KMS-11 (cell line): ENCODE measurements around the gene SENP6.
A peak's percentile ranks its signal among the peaks of the same experiment; 100 is the strongest.

Experiments
- H2AFZ ChIP-seq: fragments of 200-600 bp; sonication (generic); 2 replicates; pipeline ENCODE4 v1.6.1; 2016; ENCODE audit warnings: antibody characterized with exemption, mixed run types, low read depth
- H3K27ac ChIP-seq: fragments of 200-600 bp; sonication (generic); 2 replicates; pipeline ENCODE4 v1.6.1; 2016; ENCODE audit warnings: mild to moderate bottlenecking, mixed run types
- H3K27me3 ChIP-seq: fragments of 200-600 bp; sonication (generic); 2 replicates; pipeline ENCODE4 v1.6.1; 2017; ENCODE audit warnings: mild to moderate bottlenecking, low read depth, mixed run types, moderate library complexity; ENCODE audit not compliant: insufficient read depth
- H3K36me3 ChIP-seq: fragments of 200-600 bp; sonication (generic); 2 replicates; pipeline ENCODE4 v1.6.1; 2017; ENCODE audit warnings: mild to moderate bottlenecking, mixed run types; ENCODE audit not compliant: insufficient read depth
- H3K4me1 ChIP-seq: fragments of 200-600 bp; sonication (generic); 2 replicates; pipeline ENCODE4 v1.6.1; 2016; ENCODE audit warnings: mild to moderate bottlenecking, low read depth, mixed run types; ENCODE audit not compliant: poor library complexity, severe bottlenecking
- H3K4me2 ChIP-seq: fragments of 200-600 bp; sonication (generic); 2 replicates; pipeline ENCODE4 v1.7.0; 2016; ENCODE audit warnings: mild to moderate bottlenecking, mixed run types
- H3K4me3 ChIP-seq: fragments of 200-600 bp; sonication (generic); IDR thresholded peaks from 2 replicates; pipeline ENCODE4 v1.6.1; 2017; ENCODE audit warnings: low read depth, low read length, mixed read lengths; ENCODE audit not compliant: insufficient read depth
- H3K79me2 ChIP-seq: fragments of 200-600 bp; sonication (generic); 2 replicates; pipeline ENCODE4 v1.6.1; 2016; ENCODE audit warnings: low read depth, mixed run types; ENCODE audit not compliant: insufficient read depth
- H3K9ac ChIP-seq: fragments of 200-600 bp; sonication (generic); 2 replicates; pipeline ENCODE4 v1.6.1; 2016; ENCODE audit warnings: mild to moderate bottlenecking, mixed run types
- H4K20me1 ChIP-seq: fragments of 200-600 bp; sonication (generic); 2 replicates; pipeline ENCODE4 v1.6.1; 2016; ENCODE audit warnings: mild to moderate bottlenecking, mixed run types; ENCODE audit not compliant: insufficient read depth
- TF ChIP-seq, protein P1 (sequence below): fragments of 200-600 bp; sonication (generic); conservative IDR thresholded peaks from 2 replicates; pipeline ENCODE4 v1.6.1; 2017; ENCODE audit warnings: low read depth, mild to moderate bottlenecking, antibody characterized with exemption, low read length, moderate library complexity, mixed read lengths

SENP6 gene, protein sequence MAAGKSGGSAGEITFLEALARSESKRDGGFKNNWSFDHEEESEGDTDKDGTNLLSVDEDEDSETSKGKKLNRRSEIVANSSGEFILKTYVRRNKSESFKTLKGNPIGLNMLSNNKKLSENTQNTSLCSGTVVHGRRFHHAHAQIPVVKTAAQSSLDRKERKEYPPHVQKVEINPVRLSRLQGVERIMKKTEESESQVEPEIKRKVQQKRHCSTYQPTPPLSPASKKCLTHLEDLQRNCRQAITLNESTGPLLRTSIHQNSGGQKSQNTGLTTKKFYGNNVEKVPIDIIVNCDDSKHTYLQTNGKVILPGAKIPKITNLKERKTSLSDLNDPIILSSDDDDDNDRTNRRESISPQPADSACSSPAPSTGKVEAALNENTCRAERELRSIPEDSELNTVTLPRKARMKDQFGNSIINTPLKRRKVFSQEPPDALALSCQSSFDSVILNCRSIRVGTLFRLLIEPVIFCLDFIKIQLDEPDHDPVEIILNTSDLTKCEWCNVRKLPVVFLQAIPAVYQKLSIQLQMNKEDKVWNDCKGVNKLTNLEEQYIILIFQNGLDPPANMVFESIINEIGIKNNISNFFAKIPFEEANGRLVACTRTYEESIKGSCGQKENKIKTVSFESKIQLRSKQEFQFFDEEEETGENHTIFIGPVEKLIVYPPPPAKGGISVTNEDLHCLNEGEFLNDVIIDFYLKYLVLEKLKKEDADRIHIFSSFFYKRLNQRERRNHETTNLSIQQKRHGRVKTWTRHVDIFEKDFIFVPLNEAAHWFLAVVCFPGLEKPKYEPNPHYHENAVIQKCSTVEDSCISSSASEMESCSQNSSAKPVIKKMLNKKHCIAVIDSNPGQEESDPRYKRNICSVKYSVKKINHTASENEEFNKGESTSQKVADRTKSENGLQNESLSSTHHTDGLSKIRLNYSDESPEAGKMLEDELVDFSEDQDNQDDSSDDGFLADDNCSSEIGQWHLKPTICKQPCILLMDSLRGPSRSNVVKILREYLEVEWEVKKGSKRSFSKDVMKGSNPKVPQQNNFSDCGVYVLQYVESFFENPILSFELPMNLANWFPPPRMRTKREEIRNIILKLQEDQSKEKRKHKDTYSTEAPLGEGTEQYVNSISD

DNA sequence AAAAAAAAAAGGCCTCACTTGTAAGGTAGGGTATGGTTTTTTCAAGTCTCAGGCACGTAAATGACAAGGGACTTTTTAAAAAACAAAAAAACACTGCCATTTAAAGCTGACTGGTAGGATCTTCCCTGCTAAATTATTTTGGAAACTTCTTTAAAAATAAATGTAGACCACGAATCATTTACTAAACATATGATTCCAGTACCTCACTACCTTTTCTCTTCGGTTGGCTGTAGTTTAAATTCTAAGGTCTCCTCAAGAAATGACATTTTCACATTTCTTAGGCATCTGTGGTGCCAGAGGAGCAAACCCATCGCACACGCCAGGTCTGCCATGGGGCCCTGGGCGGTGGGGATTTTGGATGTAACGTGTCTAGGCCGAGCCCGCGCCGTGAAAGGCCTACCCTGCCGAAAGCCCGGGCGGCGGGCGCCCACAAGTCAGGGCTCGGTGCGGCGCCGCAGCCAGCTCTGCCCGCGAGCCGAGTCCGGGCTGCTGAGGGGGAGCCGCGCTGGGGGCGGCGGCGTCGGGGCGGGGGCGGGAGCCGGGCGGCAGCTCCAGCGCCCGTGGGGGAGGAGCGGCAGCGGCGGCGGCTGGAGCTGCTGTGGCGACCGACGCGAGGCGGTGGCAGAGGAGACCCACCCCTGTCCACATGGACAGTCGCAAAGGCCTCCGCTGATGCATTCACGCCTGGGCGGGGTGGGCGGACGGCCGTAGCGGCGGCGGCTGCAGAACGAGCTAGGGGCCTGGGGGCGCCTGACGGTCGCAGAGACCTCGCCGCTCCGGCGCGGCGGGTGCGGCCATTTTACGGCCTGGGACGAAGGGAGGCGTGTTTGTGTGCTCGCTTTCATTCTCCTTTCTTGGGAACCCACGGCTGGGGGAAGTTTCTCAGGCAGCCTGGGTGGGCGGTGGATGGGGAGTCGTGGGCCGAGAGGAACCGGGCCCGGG, at the start of gene SENP6:
SENP6 (plus strand) TSS at position 577 of the 942 bp plus-strand sequence. CDS start 645 bp downstream, outside the sequence.
- Histone ChIP-seq H3K9ac (peak within 1 kb of the TSS; percentile 99), H3K4me3 (no peak within 1 kb of the TSS), H3K4me1 (peaks cover 3% of the 10 kb centered on the region), H3K4me2 (peak within 1 kb of the TSS; percentile 83), H3K79me2 (peaks cover 45% of the 10 kb centered on the region), H3K36me3 (no peaks in the 10 kb centered on the region), H3K27me3 (no peaks in the 10 kb centered on the region), H3K27ac (peak within 1 kb of the TSS; percentile 97), H2AFZ (peak within 1 kb of the TSS; percentile 74), H4K20me1 (no peaks in the 10 kb centered on the region)
- TF ChIP-seq, protein P1, sequence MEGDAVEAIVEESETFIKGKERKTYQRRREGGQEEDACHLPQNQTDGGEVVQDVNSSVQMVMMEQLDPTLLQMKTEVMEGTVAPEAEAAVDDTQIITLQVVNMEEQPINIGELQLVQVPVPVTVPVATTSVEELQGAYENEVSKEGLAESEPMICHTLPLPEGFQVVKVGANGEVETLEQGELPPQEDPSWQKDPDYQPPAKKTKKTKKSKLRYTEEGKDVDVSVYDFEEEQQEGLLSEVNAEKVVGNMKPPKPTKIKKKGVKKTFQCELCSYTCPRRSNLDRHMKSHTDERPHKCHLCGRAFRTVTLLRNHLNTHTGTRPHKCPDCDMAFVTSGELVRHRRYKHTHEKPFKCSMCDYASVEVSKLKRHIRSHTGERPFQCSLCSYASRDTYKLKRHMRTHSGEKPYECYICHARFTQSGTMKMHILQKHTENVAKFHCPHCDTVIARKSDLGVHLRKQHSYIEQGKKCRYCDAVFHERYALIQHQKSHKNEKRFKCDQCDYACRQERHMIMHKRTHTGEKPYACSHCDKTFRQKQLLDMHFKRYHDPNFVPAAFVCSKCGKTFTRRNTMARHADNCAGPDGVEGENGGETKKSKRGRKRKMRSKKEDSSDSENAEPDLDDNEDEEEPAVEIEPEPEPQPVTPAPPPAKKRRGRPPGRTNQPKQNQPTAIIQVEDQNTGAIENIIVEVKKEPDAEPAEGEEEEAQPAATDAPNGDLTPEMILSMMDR, result no peak

DNA sequence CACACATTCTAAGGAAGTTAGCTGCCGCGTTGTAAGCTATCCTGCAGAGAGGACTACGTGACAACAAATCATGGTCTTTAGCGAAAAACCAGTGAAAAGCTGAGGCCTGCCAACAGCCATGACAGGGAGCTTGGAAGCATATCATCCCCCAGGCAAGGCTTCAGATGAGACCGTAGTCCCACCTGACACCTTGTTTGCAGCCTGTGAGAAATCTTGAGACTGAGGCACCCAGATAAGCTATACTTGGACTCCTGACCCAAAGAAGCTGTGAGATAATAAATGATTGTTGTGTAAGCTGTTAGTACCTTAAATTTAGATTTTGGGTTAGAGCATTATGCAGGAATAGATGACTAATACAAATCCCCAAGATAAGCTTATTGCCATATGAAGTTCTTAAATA, 45.4 kb upstream of the SENP6 start:
- no peak overlapping the region for H3K27ac ChIP-seq
- H3K27me3 ChIP-seq, result no peaks in the 10 kb centered on the region
- H3K4me1 ChIP-seq, result peaks cover 17% of the 10 kb centered on the region
- no peak overlapping the region for H3K4me3 ChIP-seq
- no peak overlapping the region for H3K4me2 ChIP-seq
- no peak overlapping the region for H2AFZ ChIP-seq
- TF ChIP-seq, protein P1, result no peak
- no peaks in the 10 kb centered on the region for H3K36me3 ChIP-seq
- H3K79me2 ChIP-seq, result no peaks in the 10 kb centered on the region
- H4K20me1 ChIP-seq, result no peaks in the 10 kb centered on the region
- no peak overlapping the region for H3K9ac ChIP-seq

DNA sequence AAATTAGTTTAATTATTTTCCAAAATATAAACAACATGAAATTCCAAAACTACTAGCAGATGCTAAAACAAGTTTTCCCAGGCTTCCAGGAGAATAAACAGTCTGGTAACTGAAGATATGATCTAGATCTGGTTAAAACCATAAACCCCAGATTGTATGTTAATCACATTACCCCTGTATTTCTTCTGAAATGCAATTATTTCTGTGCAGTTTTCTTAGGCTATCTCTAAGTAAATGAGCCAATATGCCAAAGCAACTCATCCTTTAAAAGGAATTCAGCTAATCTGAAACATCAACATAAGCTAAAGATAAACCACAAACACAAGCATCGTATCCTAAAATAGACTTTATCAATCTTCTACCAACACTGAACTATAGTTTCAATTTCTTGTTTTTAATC, 44.6 kb upstream of the SENP6 start:
- Histone ChIP-seq H4K20me1 (no peaks in the 10 kb centered on the region), H2AFZ (no peak overlapping the region), H3K27ac (no peak overlapping the region), H3K9ac (no peak overlapping the region), H3K36me3 (no peaks in the 10 kb centered on the region), H3K4me2 (peak overlapping the region; percentile 54), H3K4me3 (no peak overlapping the region), H3K79me2 (no peaks in the 10 kb centered on the region), H3K27me3 (no peaks in the 10 kb centered on the region), H3K4me1 (peaks cover 11% of the 10 kb centered on the region)
- TF ChIP-seq, protein P1, result no peak
